Psoas muscle (tissue), 8 donors: ENCODE data around the gene CXXC5. TPM values are rescaled to one million over a fixed set of nuclear protein-coding genes. Genes with fewer than 3 reads are reported as not detected.
"Not testable (repeated sequence)": the region's sequence is repeated elsewhere in the genome, so short reads cannot be mapped to it uniquely, and the experiment has no call there.

Experiments
- ATAC-seq, 4 donors: fragments of 200-7000 bp; cut with Tn5 transposase; one replicate each; pipeline ENCODE4 v1.9.1; 2020; ENCODE audit warnings: moderate library complexity in 3 of 4, mild to moderate bottlenecking in 2 of 4
- DNase-seq, 2 donors: peaks; one replicate each; pipeline ENCODE4 v3.0.0-alpha.2; 2020
- H3K27ac ChIP-seq: fragments of 200-600 bp; one replicate; pipeline ENCODE4 v1.8.0; 2022
- H3K27me3 ChIP-seq, 3 donors: fragments of 200-600 bp in 1 of 3; one replicate each; pipeline versions ENCODE4 v1.6.1 to v1.8.0; 2013 to 2022; ENCODE audit warnings: low read length in 2 of 3, mild to moderate bottlenecking in 2 of 3, moderate library complexity in 1 of 3; ENCODE audit not compliant: insufficient read depth in 3 of 3
- H3K36me3 ChIP-seq, 2 donors: fragments of 200-600 bp in 1 of 2; one replicate each; pipeline versions ENCODE4 v1.6.1 to v1.8.0; 2013 to 2022; ENCODE audit warnings: low read depth in 1 of 2, mild to moderate bottlenecking in 1 of 2, moderate library complexity in 1 of 2; ENCODE audit not compliant: insufficient read depth in 1 of 2
- H3K4me1 ChIP-seq: fragments of 200-600 bp; one replicate; pipeline ENCODE4 v1.8.0; 2022
- H3K4me3 ChIP-seq: fragments of 200-600 bp; one replicate; pipeline ENCODE4 v1.8.0; 2022; ENCODE audit warnings: mild to moderate bottlenecking
- H3K9me3 ChIP-seq: fragments of 200-600 bp; one replicate; pipeline ENCODE4 v1.8.0; 2022
- WGBS, 3 donors: extraction: QIAGEN DNeasy Blood & Tissue Kit; methylation state at CpG; one replicate each; pipeline versions ENCODE4 v1.1.6 to v1.1.7; 2013; 5-methylcytosine and 5-hydroxymethylcytosine counted together
- intact Hi-C, 2 donors: fragments of 100-400 bp; cut with DNase I; formaldehyde crosslinking; loops; one replicate each; pipeline versions ENCODE4 v1.11.0 to v1.14.2; 2022
- long read RNA-seq, 2 donors: library from polyadenylated mRNA; unstranded; transcript quantifications; one replicate each; pipeline ENCODE4 v2.0.0, GENCODE V29; 2021
- polyA plus RNA-seq, 3 donors: library from polyadenylated mRNA; stranded (reverse); fragments of 200-250 nt; gene quantifications; one replicate each; pipeline ENCODE4 v1.2.3, GENCODE V29; 2013
- total RNA-seq, 4 donors: library from RNA; stranded (reverse); fragmentation: NEBNext Ultra II Directional in 2 of 4; extraction: Animal tissue kit (Norgen Biotek cat#: 25700) in 2 of 4; gene quantifications; one replicate each; pipeline versions ENCODE4 v1.2.1 to v1.2.4, GENCODE V29; 2021 to 2023
- TF ChIP-seq, protein P1 (sequence below): fragments of 200-600 bp; IDR thresholded peaks from one replicate; pipeline ENCODE4 v1.8.0; 2022; ENCODE audit warnings: antibody characterized with exemption
- donor health status: healthy with polysubstance abuse.
- donor health status: DM: no; HTN: no; CAD: no; lungs with moderate emphysema.
- donor health status: Bipolar disorder and iron deficiency.
- donor health status: healthy.
- donor health status: DM: yes; HTN: yes; CAD: no.
- donor health status: DM: no; HTN: no; CAD: no.
- donor health status: DM: no; HTN: no; CAD: no.
- donor health status: DM: yes; HTN: yes; CAD: no.

The CXXC5 gene
- total RNA-seq = 10 to 100 TPM; 31.9 to 88.3 (median 48.5) TPM
- 10 to 100 TPM; 24.5 to 48.5 (median 27.0) TPM for polyA plus RNA-seq
- long read RNA-seq, donor 1, transcript CXXC5-201 (3 exons, 2,658 nt) = major isoform, 199 of 259 reads
- long read RNA-seq, donor 1, partial matches to known transcripts = 14 of 259 reads
- long read RNA-seq, donor 1, other reads (novel, unspliced or antisense) = 42 of 259 reads
- long read RNA-seq, donor 2, transcript CXXC5-201 (3 exons, 2,658 nt) = major isoform, 140 of 162 reads
- long read RNA-seq, donor 2, transcript CXXC5-211 (3 exons, 1,892 nt) = minor isoform, 5 of 162 reads
- long read RNA-seq, donor 2, partial matches to known transcripts = 4 of 162 reads
- long read RNA-seq, donor 2, other reads (novel, unspliced or antisense) = 13 of 162 reads

DNA sequence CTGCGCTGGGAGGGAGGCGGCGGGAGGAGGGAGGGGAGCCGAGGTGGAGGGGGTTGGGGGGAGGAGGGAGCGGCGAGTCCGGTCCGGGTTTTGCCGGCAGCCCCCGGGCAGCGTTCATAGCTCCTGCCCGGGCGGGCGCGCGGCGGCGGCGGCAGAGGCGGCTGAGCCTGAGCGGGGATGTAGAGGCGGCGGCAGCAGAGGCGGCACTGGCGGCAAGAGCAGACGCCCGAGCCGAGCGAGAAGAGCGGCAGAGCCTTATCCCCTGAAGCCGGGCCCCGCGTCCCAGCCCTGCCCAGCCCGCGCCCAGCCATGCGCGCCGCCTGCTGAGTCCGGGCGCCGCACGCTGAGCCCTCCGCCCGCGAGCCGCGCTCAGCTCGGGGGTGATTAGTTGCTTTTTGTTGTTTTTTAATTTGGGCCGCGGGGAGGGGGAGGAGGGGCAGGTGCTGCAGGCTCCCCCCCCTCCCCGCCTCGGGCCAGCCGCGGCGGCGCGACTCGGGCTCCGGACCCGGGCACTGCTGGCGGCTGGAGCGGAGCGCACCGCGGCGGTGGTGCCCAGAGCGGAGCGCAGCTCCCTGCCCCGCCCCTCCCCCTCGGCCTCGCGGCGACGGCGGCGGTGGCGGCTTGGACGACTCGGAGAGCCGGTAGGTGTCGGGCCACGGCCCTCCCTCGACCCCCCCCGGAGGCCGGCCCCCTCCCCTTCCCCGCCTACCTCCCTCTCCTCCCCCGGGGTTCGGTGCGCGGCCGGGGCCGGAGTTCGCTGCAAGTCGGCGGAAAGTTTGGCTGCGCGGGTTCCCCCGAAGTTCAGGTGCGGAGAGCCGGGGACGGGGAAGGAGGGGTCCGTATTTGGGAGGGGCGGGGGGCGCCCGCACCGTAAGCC lies at the start of gene CXXC5:
Gene CXXC5, plus strand, starts transcription at position 145 of the 877 bp plus-strand sequence. CDS start 32,175 bp downstream, outside the sequence.
- intact Hi-C loops = loop anchor here (1.0 to 5.0 kb wide), 2 partner anchors 11 to 34 kb away; no protein-coding TSS in a partner anchor
- 0 to 1% (median 0%) methylated on average over 34 to 104 of the region's 106 CpGs for WGBS, 3 donors
- Histone ChIP-seq H3K27ac (peak within 1 kb of the TSS; percentile 98), H3K4me1 (peaks cover 28% of the 10 kb centered on the region), H3K9me3 (no peaks in the 10 kb centered on the region), H3K36me3 (no peaks in the 10 kb centered on the region), H3K4me3 (peak within 1 kb of the TSS; percentile 99), H3K27me3 (no peaks in the 10 kb centered on the region)
- DNase-seq = peak; percentile 91 to 94
- TF ChIP-seq, protein P1, sequence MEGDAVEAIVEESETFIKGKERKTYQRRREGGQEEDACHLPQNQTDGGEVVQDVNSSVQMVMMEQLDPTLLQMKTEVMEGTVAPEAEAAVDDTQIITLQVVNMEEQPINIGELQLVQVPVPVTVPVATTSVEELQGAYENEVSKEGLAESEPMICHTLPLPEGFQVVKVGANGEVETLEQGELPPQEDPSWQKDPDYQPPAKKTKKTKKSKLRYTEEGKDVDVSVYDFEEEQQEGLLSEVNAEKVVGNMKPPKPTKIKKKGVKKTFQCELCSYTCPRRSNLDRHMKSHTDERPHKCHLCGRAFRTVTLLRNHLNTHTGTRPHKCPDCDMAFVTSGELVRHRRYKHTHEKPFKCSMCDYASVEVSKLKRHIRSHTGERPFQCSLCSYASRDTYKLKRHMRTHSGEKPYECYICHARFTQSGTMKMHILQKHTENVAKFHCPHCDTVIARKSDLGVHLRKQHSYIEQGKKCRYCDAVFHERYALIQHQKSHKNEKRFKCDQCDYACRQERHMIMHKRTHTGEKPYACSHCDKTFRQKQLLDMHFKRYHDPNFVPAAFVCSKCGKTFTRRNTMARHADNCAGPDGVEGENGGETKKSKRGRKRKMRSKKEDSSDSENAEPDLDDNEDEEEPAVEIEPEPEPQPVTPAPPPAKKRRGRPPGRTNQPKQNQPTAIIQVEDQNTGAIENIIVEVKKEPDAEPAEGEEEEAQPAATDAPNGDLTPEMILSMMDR = no peak
- peak; percentile 63 to 74 (median 67) for ATAC-seq

DNA sequence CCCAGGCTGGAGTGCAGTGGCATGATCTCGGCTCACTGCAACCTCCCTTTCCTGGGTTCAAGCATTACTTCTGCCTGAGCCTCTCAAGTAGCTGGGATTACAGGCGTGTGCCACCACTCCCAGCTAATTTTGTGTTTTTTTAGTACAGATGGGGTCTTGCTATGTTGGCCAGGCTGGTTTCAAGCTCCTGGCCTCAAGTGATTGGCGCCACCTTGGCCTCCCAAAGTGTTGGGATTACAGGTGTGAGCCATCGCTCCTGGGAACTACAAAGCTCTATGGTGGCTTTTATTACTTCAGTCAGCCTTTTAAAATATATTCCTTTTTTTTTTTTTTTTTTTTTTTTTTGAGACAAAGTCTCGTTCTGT lies 49.6 kb upstream of the CXXC5 start:
- ATAC-seq, intact Hi-C loops, H3K27me3 ChIP-seq, H3K27ac ChIP-seq, H3K4me3 ChIP-seq, H3K9me3 ChIP-seq, DNase-seq: not testable (repeated sequence)
- Histone ChIP-seq H3K4me1 (peaks cover 38% of the 10 kb centered on the region), H3K36me3 (peaks cover 0 to 31% of the 10 kb centered on the region in 2 donors)
- 97 to 98% (median 97%) methylated on average over 5 of the region's 5 CpGs for WGBS, 3 donors

DNA sequence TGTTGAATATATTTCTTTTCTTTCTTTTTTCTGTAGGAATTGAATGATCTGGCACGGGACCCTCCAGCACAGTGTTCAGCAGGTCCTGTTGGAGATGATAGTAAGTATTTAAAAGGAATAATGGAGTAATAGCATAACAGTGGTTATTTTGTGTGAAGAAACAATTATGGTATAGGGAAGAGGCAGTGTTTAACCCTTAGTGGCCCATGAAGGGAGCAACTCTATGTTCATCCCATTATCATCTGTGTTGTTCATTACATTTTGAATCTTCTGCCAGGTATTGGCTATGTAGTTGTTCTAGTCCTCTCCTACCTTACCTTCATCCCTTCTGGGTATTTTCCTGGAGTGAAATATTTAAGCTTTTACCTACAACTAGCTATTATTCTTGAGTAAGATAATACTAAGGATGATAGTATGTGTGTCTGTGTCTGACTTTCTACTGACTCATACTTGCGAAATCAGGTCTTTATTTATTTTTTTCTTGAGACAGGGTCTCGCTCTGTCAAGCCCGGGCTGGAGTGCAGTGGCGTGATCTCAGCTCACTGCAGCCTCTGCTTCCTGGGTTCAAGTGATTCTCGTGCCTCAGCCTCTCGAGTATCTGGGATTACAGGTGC lies 47.7 kb upstream of the CXXC5 start:
- ATAC-seq = peak in 1 of 4 donors; percentile 46
- TF ChIP-seq, protein P1 = no peak
- Histone ChIP-seq H3K36me3 (peaks cover 0 to 43% of the 10 kb centered on the region in 2 donors), H3K27me3 (no peaks in the 10 kb centered on the region), H3K27ac (peak overlapping the region; percentile 75), H3K4me1 (peaks cover 25% of the 10 kb centered on the region), H3K4me3 (no peak overlapping the region), H3K9me3 (no peaks in the 10 kb centered on the region)
- intact Hi-C loops = no loop called here
- no peak for DNase-seq
- WGBS, 3 donors = 85 to 91% (median 88%) methylated on average over 7 of the region's 7 CpGs

DNA sequence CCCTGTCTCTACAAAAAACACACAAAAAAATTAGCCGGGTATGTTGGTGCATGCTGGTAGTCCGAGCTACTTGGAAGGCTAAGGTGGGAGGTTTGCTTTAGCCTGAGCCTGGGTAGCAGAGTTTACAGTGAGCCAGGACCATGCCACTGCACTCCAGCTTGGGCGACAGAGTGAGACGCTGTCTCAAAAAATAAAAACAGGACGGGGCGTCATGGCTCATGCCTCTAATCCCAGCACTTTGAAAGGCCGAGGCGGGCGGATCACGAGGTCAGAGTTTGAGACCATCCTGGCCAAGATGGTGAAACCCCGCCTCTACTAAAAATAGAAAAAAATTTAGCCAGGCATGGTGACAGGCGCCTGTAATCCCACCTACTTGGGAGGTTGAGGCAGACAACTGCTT lies 46.7 kb upstream of the CXXC5 start:
- 37 to 70% (median 37%) methylated on average over 12 of the region's 12 CpGs for whole genome bisulfite sequencing, 3 donors
- Histone ChIP-seq H3K27ac (peak overlapping the region; percentile 75), H3K27me3 (no peaks in the 10 kb centered on the region), H3K4me1 (peaks cover 25% of the 10 kb centered on the region), H3K4me3 (no peak overlapping the region), H3K36me3 (peaks cover 0 to 51% of the 10 kb centered on the region in 2 donors), H3K9me3 (no peaks in the 10 kb centered on the region)
- TF ChIP-seq, protein P1 = no peak
- ATAC-seq (peak; percentile 69 to 81 (median 76)), DNase-seq (peak; percentile 24 to 70)
- intact Hi-C loops = no loop called here

DNA sequence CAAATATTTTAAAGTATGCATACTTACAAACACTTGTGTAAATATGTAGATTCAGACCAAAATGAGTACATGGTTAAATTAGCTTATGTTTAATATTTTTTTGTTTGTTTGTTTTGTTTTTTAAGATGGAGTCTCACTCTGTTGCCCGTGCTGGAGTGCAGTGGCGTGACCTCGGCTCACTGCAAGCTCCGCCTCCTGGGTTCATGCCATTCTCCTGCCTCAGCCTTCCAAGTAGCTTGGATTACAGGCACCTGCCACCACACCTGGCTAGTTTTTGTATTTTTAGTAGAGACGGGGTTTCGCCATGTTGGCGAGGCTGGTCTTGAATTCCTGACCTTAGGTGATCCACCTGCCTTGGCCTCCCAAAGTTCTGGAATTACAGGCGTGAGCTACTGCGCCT lies 46.2 kb upstream of the CXXC5 start:
- H3K4me3 ChIP-seq, DNase-seq, intact Hi-C loops, H3K27me3 ChIP-seq, H3K9me3 ChIP-seq: not testable (repeated sequence)
- Histone ChIP-seq H3K36me3 (peaks cover 0 to 56% of the 10 kb centered on the region in 2 donors), H3K27ac (peak overlapping the region; percentile 75), H3K4me1 (peaks cover 25% of the 10 kb centered on the region)
- WGBS, 3 donors = 36 to 64% (median 37%) methylated on average over 9 of the region's 9 CpGs
- peak; percentile 50 to 73 (median 66) for ATAC-seq
